ENCODE data around the gene C5orf22.

The C5orf22 gene

DNA sequence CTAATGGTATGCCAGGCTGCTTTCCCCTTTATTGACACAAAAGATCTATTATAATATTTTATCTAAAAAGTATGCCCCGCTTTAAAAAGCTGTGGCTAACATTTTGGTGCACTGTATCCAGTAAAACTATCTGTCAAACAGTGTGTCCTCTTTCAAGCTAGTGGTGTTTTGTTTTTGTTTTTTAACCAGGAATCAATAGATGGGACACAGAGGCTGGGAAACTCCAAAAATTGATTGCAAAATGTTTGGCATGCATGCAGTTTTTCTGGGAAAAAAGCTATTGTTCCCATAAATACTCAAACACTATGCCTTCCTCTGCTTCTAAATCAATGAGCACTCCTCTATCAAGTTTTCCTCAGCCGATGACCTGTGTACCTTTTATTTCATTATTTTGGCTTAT is 72.5 kb downstream of the C5orf22 start:
- DNase-seq (ENCODE audit: low spot score) = no peak
